ENCODE results near the gene CLEC18B. TPM values are rescaled to one million over a fixed set of nuclear protein-coding genes. Genes with fewer than 3 reads are reported as not detected.

Gene CLEC18B
- 0.18 and 0.28 TPM in 2 replicates for total RNA-seq

GRCh38 chr16:74420612-74421481, at the start of gene CLEC18B:
TSS of gene CLEC18B (minus strand) at chr16:74421478. CDS start at chr16:74421270, 208 bp downstream.

Other genes starting within 250 kb of the CLEC18B start
- 101 and 123 TPM in 2 replicates for gene PSMD7, start 124.7 kb downstream of the CLEC18B start, total RNA-seq
- gene NPIPB15, start 45.2 kb downstream of the CLEC18B start, total RNA-seq, result 0.36 and 0.75 TPM in 2 replicates
- 99.8 and 224 TPM in 2 replicates for gene GLG1, start 185.6 kb upstream of the CLEC18B start, total RNA-seq
- 17.1 and 20.7 TPM in 2 replicates for gene RFWD3, start 245.4 kb upstream of the CLEC18B start, total RNA-seq

Data from endothelial cell of coronary artery (primary cell).